ENCODE results near the gene GGCX.

DNA sequence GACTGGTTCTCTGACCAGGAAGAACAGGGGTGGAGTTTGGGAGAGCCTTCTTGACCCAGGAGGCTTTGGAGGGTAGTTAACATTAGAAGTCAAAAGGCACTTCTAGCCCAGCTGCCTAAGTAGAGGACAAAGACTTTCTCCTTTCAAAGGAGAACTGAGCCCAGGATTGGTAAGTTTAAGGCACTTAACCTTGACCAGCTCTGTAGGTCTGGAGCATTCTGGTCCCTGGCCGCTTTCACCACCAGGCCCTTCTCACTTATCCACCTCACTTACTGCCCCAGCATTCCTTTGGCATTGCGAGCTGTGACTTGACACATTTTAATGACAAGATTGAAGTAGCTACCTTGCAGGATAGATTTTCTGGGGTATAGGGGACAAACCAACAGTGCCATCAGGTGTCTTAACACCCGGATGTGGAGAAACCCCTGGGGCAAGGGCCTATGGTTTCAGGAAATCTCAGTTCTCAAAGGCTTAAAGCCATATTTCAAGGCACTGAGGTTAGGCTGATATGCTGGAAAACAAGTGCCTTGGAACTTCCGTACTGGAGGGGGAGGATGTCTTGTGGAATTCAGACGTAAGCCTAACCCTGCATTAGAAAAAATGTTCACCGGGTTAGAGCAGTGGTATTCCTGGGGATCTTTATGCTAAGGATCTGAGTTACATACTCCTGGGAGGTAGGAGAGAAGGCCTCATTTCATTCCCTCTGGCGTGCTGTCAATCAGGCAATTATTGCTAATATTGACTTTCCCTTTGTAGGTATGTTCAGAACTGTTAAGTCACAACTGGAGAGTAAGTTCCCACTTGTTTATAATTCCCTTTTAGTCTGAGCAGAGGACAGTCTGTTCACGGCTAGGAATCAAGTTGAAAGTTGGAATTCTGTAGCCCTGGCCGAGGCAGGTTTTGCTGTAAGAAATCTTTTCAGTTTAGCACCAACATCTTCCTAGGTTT lies 46.2 kb upstream of the GGCX start:
- TF ChIP-seq, protein P1, sequence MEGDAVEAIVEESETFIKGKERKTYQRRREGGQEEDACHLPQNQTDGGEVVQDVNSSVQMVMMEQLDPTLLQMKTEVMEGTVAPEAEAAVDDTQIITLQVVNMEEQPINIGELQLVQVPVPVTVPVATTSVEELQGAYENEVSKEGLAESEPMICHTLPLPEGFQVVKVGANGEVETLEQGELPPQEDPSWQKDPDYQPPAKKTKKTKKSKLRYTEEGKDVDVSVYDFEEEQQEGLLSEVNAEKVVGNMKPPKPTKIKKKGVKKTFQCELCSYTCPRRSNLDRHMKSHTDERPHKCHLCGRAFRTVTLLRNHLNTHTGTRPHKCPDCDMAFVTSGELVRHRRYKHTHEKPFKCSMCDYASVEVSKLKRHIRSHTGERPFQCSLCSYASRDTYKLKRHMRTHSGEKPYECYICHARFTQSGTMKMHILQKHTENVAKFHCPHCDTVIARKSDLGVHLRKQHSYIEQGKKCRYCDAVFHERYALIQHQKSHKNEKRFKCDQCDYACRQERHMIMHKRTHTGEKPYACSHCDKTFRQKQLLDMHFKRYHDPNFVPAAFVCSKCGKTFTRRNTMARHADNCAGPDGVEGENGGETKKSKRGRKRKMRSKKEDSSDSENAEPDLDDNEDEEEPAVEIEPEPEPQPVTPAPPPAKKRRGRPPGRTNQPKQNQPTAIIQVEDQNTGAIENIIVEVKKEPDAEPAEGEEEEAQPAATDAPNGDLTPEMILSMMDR (IDR thresholded peaks at IDR 0.05): no peak
- no peak for TF ChIP-seq POLR2A (IDR thresholded peaks at IDR 0.05)
